Ovary (tissue), 9 donors: ENCODE data around the gene ZSCAN25. TPM values are rescaled to one million over a fixed set of nuclear protein-coding genes. Genes with fewer than 3 reads are reported as not detected.

Experiments
- DNase-seq, 5 donors: peaks; one replicate each; pipeline ENCODE4 v3.0.0-alpha.2; 2019 to 2020
- H3K27ac ChIP-seq, 2 donors: fragments of 200-600 bp; one replicate each; pipeline versions ENCODE4 v1.5.1 to v1.8.0; 2019 to 2022
- H3K27me3 ChIP-seq: fragments of 200-600 bp; one replicate; pipeline ENCODE4 v1.8.0; 2022
- H3K36me3 ChIP-seq: fragments of 200-600 bp; sonication (generic); one replicate; pipeline ENCODE4 v1.5.1; 2019
- H3K4me1 ChIP-seq: one replicate; pipeline ENCODE4 v1.8.1; 2013; ENCODE audit warnings: mild to moderate bottlenecking, moderate library complexity; ENCODE audit not compliant: insufficient read depth
- H3K4me3 ChIP-seq: fragments of 200-600 bp; sonication (generic); one replicate; pipeline ENCODE4 v1.5.1; 2017
- H3K9me3 ChIP-seq, 2 donors: fragments of 200-600 bp in 1 of 2; sonication (generic) in 1 of 2; one replicate each; pipeline versions ENCODE4 v1.5.1 to v1.8.1; 2013 to 2019; ENCODE audit warnings: mild to moderate bottlenecking in 1 of 2, moderate library complexity in 1 of 2
- EP300 ChIP-seq: sonication (generic); formaldehyde crosslinking; IDR thresholded peaks from one replicate; pipeline ENCODE4 v1.6.1; 2017; ENCODE audit warnings: antibody characterized with exemption
- POLR2A ChIP-seq: fragments of 450-650 bp; IDR thresholded peaks from one replicate; pipeline ENCODE4 v1.6.1; 2017; ENCODE audit warnings: antibody characterized with exemption, mild to moderate bottlenecking, moderate library complexity
- WGBS, 3 donors: extraction: QIAGEN DNeasy Blood & Tissue Kit in 1 of 3; methylation state at CpG; one replicate each; pipeline versions ENCODE4 v1.1.5 to v1.1.7; 2013 to 2017; 5-methylcytosine and 5-hydroxymethylcytosine counted together
- intact Hi-C, 4 donors: fragments of 100-400 bp; cut with DNase I; formaldehyde crosslinking; loops; one replicate each; pipeline versions ENCODE4 v1.11.0 to v1.15.1; 2022 to 2023
- polyA plus RNA-seq, 2 donors: library from polyadenylated mRNA; stranded (reverse); fragments of 200-250 nt in 1 of 2; fragments of 350-450 nt in 1 of 2; fragmentation: Illumina TruSeq in 1 of 2; extraction: RNeasy Lipid Tissue Mini Kit (QIAGEN cat#74804) in 1 of 2; gene quantifications; one replicate each; pipeline ENCODE4 v1.2.3, GENCODE V29; 2013 to 2014
- total RNA-seq, 7 donors: library from RNA; depleted of rRNA in 2 of 7; stranded (reverse); fragments of >200 nt in 2 of 7; fragmentation: NEBNext Ultra II Directional in 3 of 7; extraction: Animal tissue kit (Norgen Biotek cat#: 25700) in 3 of 7; gene quantifications; one replicate each; pipeline versions ENCODE4 v1.1.0 to v1.2.4, GENCODE V29; 2016 to 2023
- TF ChIP-seq, protein P1 (sequence below), 3 donors: fragments of 450-650 bp in 2 of 3; fragments of 200-600 bp in 1 of 3; IDR thresholded peaks; one replicate each; pipeline versions ENCODE4 v1.5.1 to v1.8.0; 2016 to 2022; ENCODE audit warnings: antibody characterized with exemption in 3 of 3, mild to moderate bottlenecking in 1 of 3
- donor health status: DM: no; HTN: no; CAD: no; lungs with moderate emphysema.
- donor health status: DM: no; HTN: no; CAD: no.
- donor health status: Bipolar disorder and iron deficiency.
- donor health status: DM: yes; HTN: yes; CAD: no.
- donor health status: DM: no; HTN: no; CAD: no.
- donor health status: DM: yes; HTN: yes; CAD: no.

Gene ZSCAN25
- total and polyA plus RNA-seq, 9 donors = 9.8 to 21.1 (median 17.3) TPM

DNA sequence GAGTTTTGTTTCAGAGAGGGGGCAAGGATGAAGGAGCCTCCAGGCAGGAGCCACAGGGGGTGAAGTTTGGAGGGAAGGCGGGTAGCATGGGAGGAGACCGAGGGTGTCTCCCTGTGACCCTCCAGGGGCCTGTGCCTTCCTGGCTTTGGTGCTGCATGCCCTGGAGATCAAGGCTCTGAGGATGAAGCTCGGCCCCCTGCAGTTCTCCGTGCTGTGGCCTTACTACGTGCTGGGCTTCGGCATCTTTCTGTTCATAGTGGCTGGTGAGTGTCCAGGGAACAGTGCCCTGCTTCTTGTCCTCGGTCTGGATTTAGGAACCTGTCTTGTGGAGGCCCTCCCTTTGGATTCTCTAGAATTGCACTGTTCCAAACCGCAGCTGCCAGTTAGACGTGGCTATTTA is 9.2 kb upstream of the ZSCAN25 start:
- H3K27me3 ChIP-seq = no peaks in the 10 kb centered on the region
- H3K9me3 ChIP-seq = no peaks in the 10 kb centered on the region
- H3K36me3 ChIP-seq = no peaks in the 10 kb centered on the region
- intact Hi-C loops = no loop called here
- no peak overlapping the region for H3K27ac ChIP-seq
- WGBS, 3 donors = 76 to 84% (median 83%) methylated on average over 9 of the region's 9 CpGs
- H3K4me3 ChIP-seq = no peak overlapping the region
- no peak for TF ChIP-seq EP300
- no peak for TF ChIP-seq POLR2A
- TF ChIP-seq, protein P1, sequence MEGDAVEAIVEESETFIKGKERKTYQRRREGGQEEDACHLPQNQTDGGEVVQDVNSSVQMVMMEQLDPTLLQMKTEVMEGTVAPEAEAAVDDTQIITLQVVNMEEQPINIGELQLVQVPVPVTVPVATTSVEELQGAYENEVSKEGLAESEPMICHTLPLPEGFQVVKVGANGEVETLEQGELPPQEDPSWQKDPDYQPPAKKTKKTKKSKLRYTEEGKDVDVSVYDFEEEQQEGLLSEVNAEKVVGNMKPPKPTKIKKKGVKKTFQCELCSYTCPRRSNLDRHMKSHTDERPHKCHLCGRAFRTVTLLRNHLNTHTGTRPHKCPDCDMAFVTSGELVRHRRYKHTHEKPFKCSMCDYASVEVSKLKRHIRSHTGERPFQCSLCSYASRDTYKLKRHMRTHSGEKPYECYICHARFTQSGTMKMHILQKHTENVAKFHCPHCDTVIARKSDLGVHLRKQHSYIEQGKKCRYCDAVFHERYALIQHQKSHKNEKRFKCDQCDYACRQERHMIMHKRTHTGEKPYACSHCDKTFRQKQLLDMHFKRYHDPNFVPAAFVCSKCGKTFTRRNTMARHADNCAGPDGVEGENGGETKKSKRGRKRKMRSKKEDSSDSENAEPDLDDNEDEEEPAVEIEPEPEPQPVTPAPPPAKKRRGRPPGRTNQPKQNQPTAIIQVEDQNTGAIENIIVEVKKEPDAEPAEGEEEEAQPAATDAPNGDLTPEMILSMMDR (IDR thresholded peaks at IDR 0.05) = no peak
- no peak for DNase-seq
- no peaks in the 10 kb centered on the region for H3K4me1 ChIP-seq

DNA sequence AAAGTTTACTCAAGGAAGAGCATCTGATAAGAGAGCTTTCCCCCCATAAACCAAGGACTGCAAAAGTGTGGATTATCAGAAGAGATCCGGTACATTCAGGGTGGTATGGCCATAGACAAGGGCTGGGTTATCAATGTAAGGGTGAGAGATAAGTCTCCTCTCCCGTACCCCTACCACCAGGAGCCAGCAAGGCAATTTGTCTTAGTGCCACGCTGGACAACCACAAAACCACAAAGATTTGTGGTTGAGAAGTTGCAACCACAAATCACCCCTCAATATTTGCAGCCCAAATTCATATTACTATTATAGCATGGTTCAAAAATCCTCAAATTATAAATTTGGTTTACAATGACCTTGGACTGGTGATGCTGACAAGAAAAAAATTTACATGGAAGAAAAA is 2.3 kb upstream of the ZSCAN25 start:
- Histone ChIP-seq H3K4me1 (peaks cover 4% of the 10 kb centered on the region), H3K27ac (no peak overlapping the region), H3K36me3 (no peaks in the 10 kb centered on the region), H3K27me3 (no peaks in the 10 kb centered on the region), H3K9me3 (no peaks in the 10 kb centered on the region), H3K4me3 (no peak overlapping the region)
- intact Hi-C loops = no loop called here
- TF ChIP-seq POLR2A (no peak), EP300 (no peak)
- TF ChIP-seq, protein P1 (IDR thresholded peaks at IDR 0.05) = no peak
- 42 to 47% (median 46%) methylated on average over 3 of the region's 3 CpGs for WGBS, 3 donors
- no peak for DNase-seq

DNA sequence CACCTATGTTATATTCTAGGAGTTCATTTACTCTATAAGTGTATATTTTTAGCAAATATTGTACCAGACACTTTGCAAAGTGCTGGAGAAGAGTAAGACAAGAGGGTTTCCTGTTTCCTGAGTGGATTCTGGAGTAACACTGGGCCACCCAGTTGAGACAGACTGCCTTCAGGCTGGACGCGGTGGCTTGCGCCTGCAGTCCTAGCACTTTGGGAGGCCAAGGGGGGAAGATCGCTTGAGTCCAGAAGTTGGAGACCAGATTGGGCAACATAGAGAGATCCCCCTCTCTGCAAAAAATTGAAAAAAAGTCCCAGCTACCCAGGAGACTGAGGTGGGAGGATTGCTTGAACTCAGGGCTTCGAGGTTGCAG is 772 bp upstream of the ZSCAN25 start:
- TF ChIP-seq EP300 = no peak
- TF ChIP-seq, protein P1 (IDR thresholded peaks at IDR 0.05) = no peak
- no peak for TF ChIP-seq POLR2A
- Histone ChIP-seq H3K36me3 (no peaks in the 10 kb centered on the region), H3K4me3 (peak overlapping the region; percentile 76), H3K9me3 (no peaks in the 10 kb centered on the region), H3K27me3 (no peaks in the 10 kb centered on the region), H3K27ac (no peak overlapping the region), H3K4me1 (peaks cover 4% of the 10 kb centered on the region)
- no peak for DNase-seq
- intact Hi-C loops = no loop called here
- 89 to 91% (median 90%) methylated on average over 5 of the region's 5 CpGs for WGBS, 3 donors

DNA sequence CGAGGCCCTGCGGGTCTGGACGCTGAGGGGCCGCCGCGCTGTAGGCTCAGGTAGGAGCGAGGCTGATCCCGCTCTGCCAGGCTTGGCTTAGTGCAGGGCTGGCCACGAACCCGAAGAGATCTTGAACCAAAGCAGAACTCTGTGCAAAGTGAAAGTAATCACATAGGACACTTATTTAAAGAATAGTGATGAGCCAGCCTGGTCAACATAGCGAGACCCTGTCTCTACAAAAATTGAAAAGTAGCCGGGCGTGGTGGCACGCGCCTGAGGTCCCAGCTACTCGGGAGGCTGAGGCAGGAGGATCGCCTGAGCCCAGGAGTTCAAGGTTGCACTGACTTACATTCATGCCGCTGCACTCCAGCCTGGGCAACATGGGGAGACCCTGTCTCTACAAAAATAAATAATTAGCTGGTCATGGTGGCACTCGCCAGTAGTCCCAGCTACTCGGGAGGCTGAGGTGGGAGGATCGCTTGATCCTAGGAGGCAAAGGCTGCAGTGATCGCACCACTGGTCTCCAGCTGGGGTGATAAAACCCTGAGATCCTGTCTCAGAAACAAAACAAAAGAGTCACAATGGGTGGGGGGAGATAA is 541 bp downstream of the ZSCAN25 start:
- H3K9me3 ChIP-seq = no peaks in the 10 kb centered on the region
- TF ChIP-seq EP300 (no peak), POLR2A (no peak)
- TF ChIP-seq, protein P1 (IDR thresholded peaks at IDR 0.05) = no peak
- H3K27me3 ChIP-seq = no peaks in the 10 kb centered on the region
- intact Hi-C loops = no loop called here
- no peak for DNase-seq
- peaks cover 4% of the 10 kb centered on the region for H3K4me1 ChIP-seq
- H3K36me3 ChIP-seq = no peaks in the 10 kb centered on the region
- peak overlapping the region; percentile 65 to 70 for H3K27ac ChIP-seq
- 9 to 22% (median 15%) methylated on average over 17 to 22 of the region's 22 CpGs for WGBS, 3 donors
- peak overlapping the region; percentile 76 for H3K4me3 ChIP-seq
